ENCODE data around the gene SFSWAP.

- TF ChIP-seq TEAD4 (IDR thresholded peaks at IDR 0.05) (no peak), NFIC (IDR thresholded peaks at IDR 0.05) (no peak), USF1 (IDR thresholded peaks at IDR 0.05) (no peak), RAD21 (IDR thresholded peaks at IDR 0.05; ENCODE audit: low read depth) (no peak), REST (IDR thresholded peaks at IDR 0.05; ENCODE audit: low read depth) (no peak), TCF12 (IDR thresholded peaks at IDR 0.05; ENCODE audit: low read depth) (no peak), TAF1 (IDR thresholded peaks at IDR 0.05; ENCODE audit: low read depth) (no peak), MAX (IDR thresholded peaks at IDR 0.05) (no peak), CEBPB (IDR thresholded peaks at IDR 0.05) (no peak)
Observed at GRCh38 chr12:131756441-131756840, 45.6 kb downstream of the SFSWAP start.

Data from Ishikawa (cell line).